ENCODE data around the gene BEGAIN.

Gene BEGAIN

GRCh38 chr14:100587763-100588411 is 670 bp upstream of the BEGAIN start:
- TF ChIP-seq CTCF (IDR thresholded peaks at IDR 0.05; ENCODE audit: control extremely low read depth, extremely low read depth, low read depth, missing control alignments) = no peak
- POLR2A ChIA-PET = no interaction called here
- CTCF ChIA-PET = no interaction called here
- DNase-seq (ENCODE audit: extremely low spot score) = no peak

GRCh38 chr14:100586403-100587085 is 673 bp downstream of the BEGAIN start:
- no peak for DNase-seq (ENCODE audit: extremely low spot score)
- no peak for TF ChIP-seq CTCF (IDR thresholded peaks at IDR 0.05; ENCODE audit: control extremely low read depth, extremely low read depth, low read depth, missing control alignments)
- ChIA-PET POLR2A (no interaction called here), CTCF (no interaction called here)

DNA sequence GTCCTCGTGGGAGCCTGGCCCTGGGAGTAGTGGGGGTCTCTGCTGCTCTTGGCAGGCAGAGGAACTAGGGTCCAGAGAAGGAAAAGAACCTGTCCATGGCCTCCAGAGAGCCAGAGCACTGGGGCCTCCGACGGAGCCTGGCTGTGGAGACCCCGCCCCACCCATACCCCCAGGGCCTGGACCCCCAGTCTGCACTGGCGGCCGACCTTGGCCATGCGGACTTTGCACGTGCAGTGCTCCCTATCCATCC is 1.1 kb downstream of the BEGAIN start:
- no peak for TF ChIP-seq CTCF (IDR thresholded peaks at IDR 0.05; ENCODE audit: control extremely low read depth, extremely low read depth, low read depth, missing control alignments)
- CTCF ChIA-PET = no interaction called here
- no peak for DNase-seq (ENCODE audit: extremely low spot score)
- POLR2A ChIA-PET = interaction anchor here (0.6 kb wide), 1 partner anchor 1465 kb away, joined by 6 read pairs; no protein-coding TSS in a partner anchor

GRCh38 chr14:100585448-100586152 is 1.6 kb downstream of the BEGAIN start:
- ChIA-PET POLR2A (interaction anchor here (0.6 kb wide), 1 partner anchor 1464 kb away, joined by 6 read pairs; no protein-coding TSS in a partner anchor), CTCF (no interaction called here)
- DNase-seq (ENCODE audit: extremely low spot score) = no peak
- TF ChIP-seq CTCF (IDR thresholded peaks at IDR 0.05; ENCODE audit: control extremely low read depth, extremely low read depth, low read depth, missing control alignments) = no peak

DNA sequence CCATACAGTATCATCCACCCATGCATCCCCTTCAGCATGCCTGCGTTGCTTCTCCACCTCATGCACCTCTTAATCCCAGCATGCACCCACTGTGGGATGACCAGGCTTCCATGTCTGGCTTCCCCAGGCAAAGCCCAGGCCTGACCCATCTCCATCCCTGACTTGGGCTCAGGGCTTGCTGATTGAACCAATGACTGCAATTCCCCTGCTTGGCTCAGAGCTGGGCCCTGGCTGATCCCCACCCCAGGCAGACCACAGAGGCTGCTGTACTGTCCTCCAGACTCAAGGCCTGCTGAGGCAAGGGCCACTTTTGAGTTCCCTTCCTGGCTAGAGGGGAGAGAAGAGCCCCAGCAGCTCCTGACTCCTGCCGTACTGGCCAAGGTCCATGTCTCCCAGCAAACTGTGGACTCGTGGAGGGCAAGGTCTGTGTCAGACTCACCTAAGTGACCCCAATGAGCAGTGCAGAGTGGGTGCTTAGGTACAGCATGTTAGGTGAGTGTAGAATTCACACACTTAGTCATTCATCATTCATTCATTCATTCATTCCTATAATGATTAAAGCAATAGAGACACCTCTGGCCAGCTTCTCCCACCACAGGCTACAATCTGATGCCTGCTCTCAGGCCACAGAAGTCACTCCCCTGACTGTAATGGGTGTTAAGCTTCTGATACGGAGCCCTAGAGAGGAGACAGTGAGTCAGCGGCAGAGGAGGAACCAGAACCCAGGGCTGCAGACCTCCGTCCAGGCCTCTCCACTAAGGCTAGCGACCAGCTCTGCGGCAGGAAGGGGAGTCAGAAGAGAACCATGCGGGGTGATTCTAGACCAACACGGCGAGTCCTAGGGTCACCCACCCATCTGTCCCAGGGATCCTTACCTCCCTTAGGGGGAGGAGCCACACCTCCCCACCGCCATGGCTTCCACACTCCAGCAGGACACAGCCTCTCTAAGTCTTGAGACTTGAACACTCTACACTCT is 2.9 kb downstream of the BEGAIN start:
- CTCF ChIA-PET = no interaction called here
- no peak for TF ChIP-seq CTCF (IDR thresholded peaks at IDR 0.05; ENCODE audit: control extremely low read depth, extremely low read depth, low read depth, missing control alignments)
- POLR2A ChIA-PET = no interaction called here
- DNase-seq (ENCODE audit: extremely low spot score) = no peak

DNA sequence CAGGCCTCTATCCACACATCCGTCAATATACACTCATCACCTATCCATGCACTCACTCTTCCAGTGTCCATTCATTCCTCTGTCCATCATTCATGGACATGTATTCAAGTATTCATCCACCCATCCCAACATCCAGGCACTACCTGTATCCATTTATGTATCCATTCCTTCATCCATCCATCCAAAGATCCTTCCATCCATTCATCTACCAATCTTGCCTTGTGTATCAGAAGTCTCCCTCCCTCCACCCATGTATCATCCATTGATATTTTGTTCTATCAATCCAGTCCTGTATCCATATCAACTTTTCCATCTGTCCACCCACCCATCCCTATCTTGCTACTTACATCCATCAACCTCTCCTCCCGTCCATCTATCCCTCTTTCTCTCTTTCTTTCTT is 4.0 kb downstream of the BEGAIN start:
- no peak for TF ChIP-seq CTCF (IDR thresholded peaks at IDR 0.05; ENCODE audit: control extremely low read depth, extremely low read depth, low read depth, missing control alignments)
- ChIA-PET POLR2A (no interaction called here), CTCF (no interaction called here)
- no peak for DNase-seq (ENCODE audit: extremely low spot score)
